A549 (cell line): Measurements from ENCODE around the gene CASK. TPM values are rescaled to one million over a fixed set of nuclear protein-coding genes. Genes with fewer than 3 reads are reported as not detected.
"Not testable (repeated sequence)": the region's sequence is repeated elsewhere in the genome, so short reads cannot be mapped to it uniquely, and the experiment has no call there.

Experiments used
- ATAC-seq, 2 experiments: fragments of 200-7000 bp in 1 of 2; fragments of >200 bp in 1 of 2; cut with Nextera tagmentation in 1 of 2; cut with Tn5 transposase in 1 of 2; 3 replicates each; pipeline versions ENCODE4 v1.8.0 to v1.9.1; 2018 to 2020; ENCODE audit warnings: mild to moderate bottlenecking in 1 of 2, moderate library complexity in 1 of 2
- CTCF ChIA-PET: fragments of 300-600 bp; sonication (Branson Sonifier 250); formaldehyde crosslinking; extraction: SDS; loops from one replicate; lab custom pipeline; 2021; ENCODE audit warnings: antibody characterized with exemption, inconsistent platforms; lab: Yijun Ruan, JAX
- POLR2A ChIA-PET: fragments of 350-600 bp; formaldehyde crosslinking; extraction: SDS; loops from one replicate; lab custom pipeline; 2021; ENCODE audit warnings: antibody characterized with exemption, inconsistent platforms; lab: Yijun Ruan, JAX
- DNase-seq, 2 experiments: peaks; one replicate each; pipeline versions ENCODE4 v3.0.0 to v3.0.0-alpha.2; 2011 to 2016; ENCODE audit warnings: low read depth in 1 of 2, low spot score in 1 of 2
- FAIRE-seq: peaks from 2 replicates; lab custom pipeline; 2011; peaks lifted over from hg19 to GRCh38; lab: Jason Lieb, UNC
- H3K27ac ChIP-seq, 2 experiments: fragments of >200 bp; sonication (Bioruptor Twin); formaldehyde crosslinking; 3 replicates each; pipeline ENCODE4 v1.5.1; 2016 to 2017
- H3K4me1 ChIP-seq: fragments of >200 bp; sonication (Bioruptor Twin); formaldehyde crosslinking; 3 replicates; pipeline ENCODE4 v1.6.1; 2016
- H3K4me2 ChIP-seq: fragments of >200 bp; sonication (Bioruptor Twin); formaldehyde crosslinking; 3 replicates; pipeline ENCODE4 v1.6.1; 2016
- H3K4me3 ChIP-seq: fragments of >200 bp; sonication (Bioruptor Twin); formaldehyde crosslinking; 3 replicates; pipeline ENCODE4 v1.5.1; 2016
- H3K9me3 ChIP-seq: fragments of >200 bp; sonication (Bioruptor Twin); formaldehyde crosslinking; 3 replicates; pipeline ENCODE4 v1.6.1; 2016
- CEBPB ChIP-seq, 2 experiments: fragments of >200 bp in 1 of 2; sonication (Bioruptor Twin) in 1 of 2; formaldehyde crosslinking in 1 of 2; IDR thresholded peaks; 2 replicates each; pipeline ENCODE4 v1.6.1; 2012 to 2016
- E2F6 ChIP-seq: IDR thresholded peaks from 2 replicates; pipeline ENCODE4 v1.6.1; 2012; ENCODE audit warnings: low read depth, borderline replicate concordance
- ELK1 ChIP-seq: fragments of 150-350 bp; IDR thresholded peaks from 2 replicates; pipeline ENCODE4 v1.6.1; 2014; ENCODE audit warnings: low read depth, mild to moderate bottlenecking, low read length
- EP300 ChIP-seq, 2 experiments: fragments of >200 bp; sonication (Bioruptor Twin); formaldehyde crosslinking; IDR thresholded peaks; 2 replicates in 1 of 2; 3 replicates in 1 of 2; pipeline ENCODE4 v1.6.1; 2016 to 2017
- FOXS1 ChIP-seq: fragments of 250-450 bp; sonication (Bioruptor Pico); IDR thresholded peaks from 2 replicates; pipeline ENCODE4 v1.5.0; 2020; ENCODE audit warnings: mild to moderate bottlenecking, moderate library complexity
- GATA3 ChIP-seq: IDR thresholded peaks from 2 replicates; pipeline ENCODE4 v1.6.1; 2012; ENCODE audit warnings: borderline replicate concordance
- HOXA7 ChIP-seq: fragments of 250-450 bp; sonication (Bioruptor Pico); IDR thresholded peaks from 2 replicates; pipeline ENCODE4 v1.5.0; 2020; ENCODE audit warnings: mild to moderate bottlenecking, moderate library complexity
- JUN ChIP-seq, 2 experiments: fragments of >200 bp; sonication (Bioruptor Twin); formaldehyde crosslinking; IDR thresholded peaks; 2 replicates in 1 of 2; 3 replicates in 1 of 2; pipeline ENCODE4 v1.6.1; 2016 to 2017
- JUNB ChIP-seq: fragments of >200 bp; sonication (Bioruptor Twin); formaldehyde crosslinking; IDR thresholded peaks from 2 replicates; pipeline ENCODE4 v1.6.1; 2016
- MAFK ChIP-seq: fragments of 450-650 bp; IDR thresholded peaks from 2 replicates; pipeline ENCODE4 v1.6.1; 2014; ENCODE audit not compliant: partially characterized antibody
- MAX ChIP-seq: IDR thresholded peaks from 2 replicates; pipeline ENCODE4 v1.6.1; 2012
- NPAS2 ChIP-seq: fragments of 250-450 bp; sonication (Bioruptor Pico); IDR thresholded peaks from 2 replicates; pipeline ENCODE4 v1.8.0; 2022; ENCODE audit warnings: mild to moderate bottlenecking, moderate library complexity, borderline replicate concordance
- RARB ChIP-seq: fragments of 250-450 bp; sonication (Bioruptor Pico); IDR thresholded peaks from 2 replicates; pipeline ENCODE4 v1.8.0; 2021; ENCODE audit warnings: mild to moderate bottlenecking, moderate library complexity
- RCOR1 ChIP-seq: fragments of 150-350 bp; IDR thresholded peaks from 2 replicates; pipeline ENCODE4 v1.6.1; 2014; ENCODE audit warnings: antibody characterized with exemption, low read length, low read depth
- RFX5 ChIP-seq: fragments of 450-650 bp; IDR thresholded peaks from 2 replicates; pipeline ENCODE4 v1.7.1; 2014; ENCODE audit warnings: antibody characterized with exemption, mild to moderate bottlenecking, moderate library complexity
- SMC3 ChIP-seq: fragments of >200 bp; sonication (Bioruptor Twin); formaldehyde crosslinking; IDR thresholded peaks from 3 replicates; pipeline ENCODE4 v1.6.1; 2018; ENCODE audit warnings: inconsistent platforms
- TFCP2L1 ChIP-seq: fragments of 250-450 bp; sonication (Bioruptor Pico); IDR thresholded peaks from 2 replicates; pipeline ENCODE4 v1.5.0; 2021; ENCODE audit warnings: mild to moderate bottlenecking
- TP53 ChIP-seq: fragments of 250-450 bp; sonication (Bioruptor Pico); IDR thresholded peaks from 2 replicates; pipeline ENCODE4 v1.5.0; 2021; ENCODE audit warnings: mild to moderate bottlenecking, moderate library complexity
- ZC3H11A ChIP-seq: fragments of 450-650 bp; IDR thresholded peaks from 2 replicates; pipeline ENCODE4 v1.6.1; 2014; ENCODE audit warnings: antibody characterized with exemption, mild to moderate bottlenecking
- ZNF302 ChIP-seq: fragments of 250-450 bp; sonication (Bioruptor Pico); IDR thresholded peaks from 2 replicates; pipeline ENCODE4 v1.9.0; 2021; ENCODE audit warnings: inconsistent platforms, mild to moderate bottlenecking, moderate library complexity
- WGBS: methylation state at CpG from one replicate; pipeline ENCODE4 v1.1.6; 2017; ENCODE audit errors: missing lambda C conversion rate; 5-methylcytosine and 5-hydroxymethylcytosine counted together
- polyA plus RNA-seq, 4 experiments: library from polyadenylated mRNA; depleted of rRNA in 3 of 4; stranded (reverse); fragments of >200 nt; fragmentation: RNase III in 1 of 4; extraction: RNeasy Plus Mini Kit Qiagen cat#74134 plus additional on column Dnase treatment in 1 of 4; gene quantifications; 2 replicates in 3 of 4; 3 replicates in 1 of 4; pipeline ENCODE4 v1.2.3, GENCODE V29; 2011 to 2017

CASK gene
- polyA plus RNA-seq, 2 of the 4 experiments (the other 2 are of a cell fraction) = 23.3 to 57.6 TPM

- FAIRE-seq (no peak), DNase-seq (peak in 1 of 2 experiments; percentile 0), ATAC-seq (0 out of 6 replicates have a peak, but pooled peaks of 1 of the 2 experiments have one; percentile 24)
- Histone ChIP-seq H3K4me1 (no peaks in the 10 kb centered on the region), H3K9me3 (no peaks in the 10 kb centered on the region), H3K27ac (no peak overlapping the region), H3K4me3 (no peak overlapping the region), H3K4me2 (no peak overlapping the region)
- TF ChIP-seq E2F6 (no peak), ELK1 (no peak), TFCP2L1 (no peak)
- 39% methylated on average over 4 of the region's 4 CpGs for WGBS
- ChIA-PET POLR2A (no interaction called here), CTCF (no interaction called here)
Measured at GRCh38 chrX:41655631-41656030, 267.7 kb downstream of the CASK start.

GRCh38 chrX:41655101-41655500 lies 268.3 kb downstream of the CASK start:
- no peak for DNase-seq
- CTCF ChIA-PET = no interaction called here
- ATAC-seq = no peak
- Histone ChIP-seq H3K9me3 (no peaks in the 10 kb centered on the region), H3K4me1 (no peaks in the 10 kb centered on the region), H3K27ac (no peak overlapping the region), H3K4me2 (no peak overlapping the region), H3K4me3 (no peak overlapping the region)
- WGBS = 93% methylated on average over 4 of the region's 4 CpGs
- no peak for FAIRE-seq
- TF ChIP-seq FOXS1 (no peak), MAFK (no peak), TP53 (CRISPR knock-in tag) (no peak), E2F6 (no peak), RFX5 (no peak), RARB (CRISPR knock-in tag) (no peak), RCOR1 (no peak), SMC3 (no peak), JUN (IDR thresholded peaks at IDR 0.05) (no peak), NPAS2 (CRISPR knock-in tag) (no peak), ZNF302 (CRISPR knock-in tag) (no peak), HOXA7 (CRISPR knock-in tag) (no peak), TFCP2L1 (no peak), GATA3 (no peak), MAX (no peak), JUNB (no peak)
- TF ChIP-seq, all 56 proteins: peak for 0
- POLR2A ChIA-PET = no interaction called here

GRCh38 chrX:41653125-41653524 lies 270.2 kb downstream of the CASK start:
- Histone ChIP-seq H3K27ac (no peak overlapping the region), H3K4me2 (no peak overlapping the region), H3K9me3 (no peaks in the 10 kb centered on the region), H3K4me1 (no peaks in the 10 kb centered on the region), H3K4me3 (no peak overlapping the region)
- DNase-seq = no peak
- FAIRE-seq = no peak
- WGBS = 91% methylated on average over 4 of the region's 4 CpGs
- TF ChIP-seq FOXS1 (no peak), SMC3 (no peak), HOXA7 (CRISPR knock-in tag) (no peak), ZC3H11A (no peak), EP300 (IDR thresholded peaks at IDR 0.05) (no peak), CEBPB (IDR thresholded peaks at IDR 0.05) (0 out of 4 replicates have a peak, but pooled peaks of 1 of the 2 experiments have one; percentile 11)
- ChIA-PET CTCF (no interaction called here), POLR2A (no interaction called here)
- no peak for ATAC-seq

- H3K4me2 ChIP-seq, DNase-seq, POLR2A ChIA-PET, CTCF ChIA-PET, H3K9me3 ChIP-seq, H3K4me3 ChIP-seq, ATAC-seq, H3K4me1 ChIP-seq, FAIRE-seq, H3K27ac ChIP-seq: not testable (repeated sequence)
- 72% methylated on average over 2 of the region's 2 CpGs for WGBS
Measured at GRCh38 chrX:41646201-41646600, 277.2 kb downstream of the CASK start.
